Keratinocyte (primary cell): Measurements from ENCODE around the gene DLGAP1. TPM values are rescaled to one million over a fixed set of nuclear protein-coding genes. Genes with fewer than 3 reads are reported as not detected.

Source experiments
- DNase-seq: peaks from one replicate; pipeline ENCODE4 v3.0.0-alpha.2; 2011; ENCODE audit warnings: low read depth, missing footprints, low spot score
- FAIRE-seq: peaks from 2 replicates; lab custom pipeline; 2011; peaks lifted over from hg19 to GRCh38; lab: Jason Lieb, UNC
- H2AFZ ChIP-seq: 2 replicates; pipeline ENCODE4 v1.6.0; 2012; ENCODE audit warnings: low read length, control low read depth, inconsistent platforms; ENCODE audit not compliant: control insufficient read depth
- H3K27ac ChIP-seq: 2 replicates; pipeline ENCODE4 v1.5.1; 2011; ENCODE audit warnings: low read length; ENCODE audit not compliant: control insufficient read depth, insufficient read depth
- H3K27me3 ChIP-seq: 3 replicates; pipeline ENCODE4 v1.6.0; 2011; ENCODE audit warnings: low read length; ENCODE audit not compliant: control insufficient read depth, insufficient read depth; ENCODE audit errors: extremely low read depth
- H3K36me3 ChIP-seq, 2 experiments: 2 replicates in 1 of 2; 3 replicates in 1 of 2; pipeline ENCODE4 v1.5.1; 2011; ENCODE audit warnings: low read length in 2 of 2, mild to moderate bottlenecking in 1 of 2; ENCODE audit not compliant: control insufficient read depth in 2 of 2, insufficient read depth in 2 of 2; ENCODE audit errors: extremely low read depth in 1 of 2
- H3K4me1 ChIP-seq: 3 replicates; pipeline ENCODE4 v1.5.1; 2011; ENCODE audit warnings: low read length; ENCODE audit not compliant: control insufficient read depth, insufficient read depth; ENCODE audit errors: extremely low read depth
- H3K4me2 ChIP-seq: 3 replicates; pipeline ENCODE4 v1.6.0; 2011; ENCODE audit warnings: low read depth, low read length; ENCODE audit not compliant: control insufficient read depth, insufficient read depth; ENCODE audit errors: extremely low read depth
- H3K4me3 ChIP-seq, 3 experiments: fragments of 200-600 bp in 1 of 3; sonication (generic) in 1 of 3; 2 replicates in 2 of 3; 3 replicates in 1 of 3; pipeline ENCODE4 v1.5.1; 2011 to 2016; ENCODE audit warnings: low read length in 3 of 3, mild to moderate bottlenecking in 3 of 3, control low read depth in 2 of 3, inconsistent platforms in 1 of 3, low read depth in 1 of 3, mixed read lengths in 1 of 3, mixed run types in 1 of 3, moderate library complexity in 1 of 3; ENCODE audit not compliant: control insufficient read depth in 2 of 3, insufficient read depth in 2 of 3; ENCODE audit errors: extremely low read depth in 1 of 3
- H3K79me2 ChIP-seq: 2 replicates; pipeline ENCODE4 v1.6.0; 2012; ENCODE audit warnings: low read length; ENCODE audit not compliant: control insufficient read depth, insufficient read depth
- H3K9ac ChIP-seq: 3 replicates; pipeline ENCODE4 v1.6.0; 2011; ENCODE audit warnings: low read length; ENCODE audit not compliant: control insufficient read depth, insufficient read depth; ENCODE audit errors: extremely low read depth
- H3K9me1 ChIP-seq: 3 replicates; pipeline ENCODE4 v1.6.0; 2011; ENCODE audit warnings: low read length; ENCODE audit not compliant: control insufficient read depth, insufficient read depth; ENCODE audit errors: extremely low read depth
- H3K9me3 ChIP-seq: 2 replicates; pipeline ENCODE4 v1.5.1; 2012; ENCODE audit warnings: low read depth, low read length; ENCODE audit not compliant: control insufficient read depth
- H4K20me1 ChIP-seq: 3 replicates; pipeline ENCODE4 v1.6.0; 2011; ENCODE audit warnings: low read length; ENCODE audit not compliant: control insufficient read depth, insufficient read depth; ENCODE audit errors: extremely low read depth
- CTCF ChIP-seq, 3 experiments: IDR thresholded peaks in 1 of 3; conservative IDR thresholded peaks in 1 of 3; optimal IDR thresholded peaks in 1 of 3; 2 replicates in 2 of 3; 3 replicates in 1 of 3; pipeline versions ENCODE3 to v1.5.1; 2011; ENCODE audit warnings: low read length in 3 of 3, mild to moderate bottlenecking in 3 of 3, moderate library complexity in 2 of 3, control low read depth in 1 of 3, inconsistent platforms in 1 of 3; ENCODE audit not compliant: insufficient read depth in 2 of 3; ENCODE audit errors: extremely low read depth in 1 of 3
- EZH2 ChIP-seq: IDR thresholded peaks from one replicate; pipeline ENCODE4 v1.6.1; 2012; ENCODE audit warnings: inconsistent platforms, mild to moderate bottlenecking, low read length, moderate library complexity
- dilution Hi-C: fragments of 300-500 bp; cut with MboI; formaldehyde crosslinking; loops from one replicate; pipeline ENCODE4 v1.7.0; 2020; ENCODE audit warnings: low sequenced_read_pairs; ENCODE audit not compliant: extremely low pct_ligation_motif_present
- polyA plus RNA-seq, 5 experiments: library from polyadenylated mRNA; depleted of rRNA in 3 of 5; stranded (reverse) in 3 of 5; stranded (forward) in 1 of 5; unstranded in 1 of 5; fragments of >200 nt; gene quantifications; 1 replicate in 1 of 5; 2 replicates in 3 of 5; 3 replicates in 1 of 5; pipeline versions ENCODE4 v1.2.1 to v1.2.3, GENCODE V29; 2011 to 2012; ENCODE audit warnings: missing spikeins in 2 of 5, low read depth in 1 of 5, low replicate concordance in 1 of 5

Gene DLGAP1
- polyA plus RNA-seq, 1 donor (not counting 4 experiments of a cell fraction or from before 2014, with no cell fraction given), result not detected

DNA sequence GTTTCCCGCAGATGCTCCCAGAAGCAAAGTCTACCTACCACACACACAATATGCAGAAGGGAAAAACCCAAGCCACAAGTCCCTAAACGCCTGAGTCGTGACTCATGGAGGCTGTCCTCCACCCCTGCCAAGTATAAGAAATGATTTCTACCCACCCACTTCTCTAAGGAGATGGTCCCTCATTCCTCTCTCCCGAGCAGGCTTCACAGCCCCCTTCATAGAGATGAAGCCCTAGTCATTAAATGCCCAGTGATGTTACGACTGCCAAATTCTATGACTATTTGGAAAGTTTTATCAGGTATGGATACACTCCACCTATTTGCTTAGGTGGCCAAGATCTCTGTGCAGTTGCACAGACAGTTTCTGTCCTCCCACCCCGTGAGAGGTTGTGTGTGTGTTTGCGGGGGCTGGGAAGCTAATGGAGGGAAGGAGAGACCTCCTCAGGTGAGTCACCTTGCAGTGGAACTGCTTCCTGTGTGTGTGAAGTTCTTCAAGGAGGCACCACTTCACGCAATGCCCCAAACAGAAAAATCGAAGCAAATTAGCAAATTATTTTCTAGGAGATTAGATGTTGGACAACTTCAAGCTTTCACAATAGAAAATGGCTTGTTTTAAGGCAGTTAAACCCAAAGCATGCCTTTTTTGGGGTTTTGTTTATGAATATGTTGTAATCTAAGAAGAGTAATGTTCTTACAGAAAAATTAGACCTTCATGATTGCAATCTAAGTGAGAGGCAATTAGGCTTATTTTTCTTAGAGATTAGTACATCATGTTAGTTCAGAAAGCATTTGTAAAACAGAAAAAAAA, 830.0 kb downstream of the DLGAP1 start:
- TF ChIP-seq CTCF (optimal IDR thresholded peaks at IDR 0.05 in 1 of 3, IDR thresholded peaks at IDR 0.05 in 1 of 3, conservative IDR thresholded peaks at IDR 0.05 in 1 of 3; ENCODE audit: extremely low read depth in 1 of 3, insufficient read depth in 2 of 3, low read length in 3 of 3) (no peak), EZH2 (no peak)
- peak overlapping the region; percentile 22 to 62 (median 51) for H3K4me3 ChIP-seq
- H3K9me3 ChIP-seq, result no peaks in the 10 kb centered on the region
- DNase-seq, result peak; percentile 77
- no peaks in the 10 kb centered on the region for H3K27me3 ChIP-seq
- peak; percentile 80 for FAIRE-seq
- no peaks in the 10 kb centered on the region for H3K79me2 ChIP-seq
- peak overlapping the region; percentile 97 for H3K27ac ChIP-seq
- peak overlapping the region; percentile 88 for H3K4me2 ChIP-seq
- H4K20me1 ChIP-seq, result no peaks in the 10 kb centered on the region
- H3K4me1 ChIP-seq, result peaks cover 34% of the 10 kb centered on the region
- peak overlapping the region; percentile 32 for H2AFZ ChIP-seq
- peak overlapping the region; percentile 91 for H3K9ac ChIP-seq
- dilution Hi-C loops, result no loop called here
- H3K9me1 ChIP-seq, result no peaks in the 10 kb centered on the region
- H3K36me3 ChIP-seq, result no peaks in the 10 kb centered on the region

GRCh38 chr18:3624546-3624934, 830.6 kb downstream of the DLGAP1 start:
- Histone ChIP-seq H2AFZ (no peak overlapping the region), H3K9me3 (no peaks in the 10 kb centered on the region), H3K9me1 (no peaks in the 10 kb centered on the region), H3K4me3 (peak overlapping the region; percentile 22 to 62 (median 51)), H3K9ac (peak overlapping the region; percentile 91), H3K27ac (peak overlapping the region; percentile 97), H3K4me2 (peak overlapping the region; percentile 88), H3K36me3 (no peaks in the 10 kb centered on the region), H3K27me3 (no peaks in the 10 kb centered on the region), H4K20me1 (no peaks in the 10 kb centered on the region), H3K4me1 (peaks cover 34% of the 10 kb centered on the region), H3K79me2 (no peaks in the 10 kb centered on the region)
- TF ChIP-seq EZH2, result no peak
- TF ChIP-seq CTCF (optimal IDR thresholded peaks at IDR 0.05 in 1 of 3, IDR thresholded peaks at IDR 0.05 in 1 of 3, conservative IDR thresholded peaks at IDR 0.05 in 1 of 3; ENCODE audit: extremely low read depth in 1 of 3, insufficient read depth in 2 of 3, low read length in 3 of 3), result no peak
- dilution Hi-C loops, result no loop called here
- FAIRE-seq (no peak), DNase-seq (no peak)
